Measurements from ENCODE around the gene ASF1A. TPM values are rescaled to one million over a fixed set of nuclear protein-coding genes. Genes with fewer than 3 reads are reported as not detected.
A peak's percentile ranks its signal among the peaks of the same experiment; 100 is the strongest.

The ASF1A gene
- total RNA-seq, 1 experiment from 2014 or later, result 34.4 TPM

DNA sequence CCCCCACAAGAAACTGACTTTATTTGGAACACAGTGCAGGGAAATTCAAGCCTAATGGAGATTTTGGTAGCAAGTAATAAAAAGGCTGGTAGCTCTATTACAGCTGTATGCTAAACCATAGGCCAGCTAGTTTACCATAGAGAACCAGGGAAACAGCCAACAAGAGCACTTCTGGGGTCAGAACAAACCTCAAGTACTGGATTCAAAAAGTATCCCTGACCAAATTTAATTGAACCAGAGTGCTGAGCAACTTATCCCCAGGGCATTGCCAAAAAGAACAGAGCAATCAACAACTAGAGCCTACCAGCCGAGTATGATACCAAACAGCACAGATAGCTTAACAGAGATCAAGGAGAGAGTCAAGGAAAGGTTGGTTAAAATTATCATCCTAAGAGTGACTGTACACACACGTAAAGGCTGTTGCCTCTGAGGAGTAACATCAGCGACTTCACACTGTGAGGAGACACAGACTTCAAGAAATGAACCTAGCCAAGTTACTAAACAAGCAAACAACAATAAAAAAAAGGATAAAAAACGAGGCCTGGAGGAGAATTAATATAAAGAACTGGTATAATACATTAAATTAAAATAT, 11.5 kb upstream of the ASF1A start:
- H2AK5ac ChIP-seq (ENCODE audit: insufficient read length, low read length), result no peak overlapping the region
- H2BK20ac ChIP-seq (ENCODE audit: low read depth, low read length, poor library complexity, severe bottlenecking), result no peak overlapping the region
- Mint-ChIP-seq H3K27ac (peak overlapping the region; percentile 29 to 56 (median 54); a peak in 3 of 7 replicates), H3K9me3 (no peaks in the 10 kb centered on the region), H3K4me1 (peaks cover 19 to 24% of the 10 kb centered on the region in 2 experiments), H3K4me3 (no peak overlapping the region), H3K27me3 (ENCODE audit: low read depth) (no peaks in the 10 kb centered on the region), H3K36me3 (ENCODE audit: insufficient read depth in 1 of 3, low read depth in 3 of 3) (no peaks in the 10 kb centered on the region; a peak in 1 of 7 replicates)
- H2BK5ac ChIP-seq (ENCODE audit: insufficient read length, low read length), result no peak overlapping the region
- H4K91ac ChIP-seq (ENCODE audit: insufficient read length, low read depth, low read length), result no peak overlapping the region
- peak overlapping the region; percentile 44 for H3K9ac ChIP-seq (ENCODE audit: extremely low read depth, insufficient read length, low read length)
- H4K20me1 ChIP-seq (ENCODE audit: control insufficient read depth, insufficient read depth, insufficient read length), result no peaks in the 10 kb centered on the region
- peaks cover 9% of the 10 kb centered on the region for H3K4me1 ChIP-seq (ENCODE audit: insufficient read depth, low read length)
- TF ChIP-seq, protein P1, sequence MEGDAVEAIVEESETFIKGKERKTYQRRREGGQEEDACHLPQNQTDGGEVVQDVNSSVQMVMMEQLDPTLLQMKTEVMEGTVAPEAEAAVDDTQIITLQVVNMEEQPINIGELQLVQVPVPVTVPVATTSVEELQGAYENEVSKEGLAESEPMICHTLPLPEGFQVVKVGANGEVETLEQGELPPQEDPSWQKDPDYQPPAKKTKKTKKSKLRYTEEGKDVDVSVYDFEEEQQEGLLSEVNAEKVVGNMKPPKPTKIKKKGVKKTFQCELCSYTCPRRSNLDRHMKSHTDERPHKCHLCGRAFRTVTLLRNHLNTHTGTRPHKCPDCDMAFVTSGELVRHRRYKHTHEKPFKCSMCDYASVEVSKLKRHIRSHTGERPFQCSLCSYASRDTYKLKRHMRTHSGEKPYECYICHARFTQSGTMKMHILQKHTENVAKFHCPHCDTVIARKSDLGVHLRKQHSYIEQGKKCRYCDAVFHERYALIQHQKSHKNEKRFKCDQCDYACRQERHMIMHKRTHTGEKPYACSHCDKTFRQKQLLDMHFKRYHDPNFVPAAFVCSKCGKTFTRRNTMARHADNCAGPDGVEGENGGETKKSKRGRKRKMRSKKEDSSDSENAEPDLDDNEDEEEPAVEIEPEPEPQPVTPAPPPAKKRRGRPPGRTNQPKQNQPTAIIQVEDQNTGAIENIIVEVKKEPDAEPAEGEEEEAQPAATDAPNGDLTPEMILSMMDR (conservative IDR thresholded peaks at IDR 0.05), result no peak
- no peak overlapping the region for H3K4me2 ChIP-seq (ENCODE audit: insufficient read depth, insufficient read length, low read length)
- H3K27me3 ChIP-seq (ENCODE audit: insufficient read depth, low read length), result no peaks in the 10 kb centered on the region
- H2AFZ ChIP-seq (ENCODE audit: low read length), result peak overlapping the region; percentile 37
- no peaks in the 10 kb centered on the region for H3K79me2 ChIP-seq (ENCODE audit: insufficient read depth, low read length)
- H3K23ac ChIP-seq (ENCODE audit: insufficient read length, low read depth, low read length), result no peak overlapping the region
- no peak overlapping the region for H2BK12ac ChIP-seq (ENCODE audit: insufficient read length, low read depth, low read length)
- no peak overlapping the region for H2BK120ac ChIP-seq (ENCODE audit: low read depth, low read length, poor library complexity, severe bottlenecking)
- H3K27ac ChIP-seq (ENCODE audit: insufficient read length, low read depth, low read length), result peak overlapping the region; percentile 30
- H3K4ac ChIP-seq (ENCODE audit: low read depth, low read length), result no peak overlapping the region
- WGBS (ENCODE audit: extremely low coverage, insufficient read length, low lambda C conversion rate), result no CpG with 5 or more reads among the region's 4 CpGs
- no peak overlapping the region for H3T11ph ChIP-seq (ENCODE audit: low read length)
- H3K23me2 ChIP-seq (ENCODE audit: insufficient read length, low read depth, low read length, poor library complexity, severe bottlenecking), result no peaks in the 10 kb centered on the region
- H3K18ac ChIP-seq (ENCODE audit: insufficient read length, low read depth, low read length), result no peak overlapping the region
- no peak overlapping the region; the same call in 1 of the 2 replicates for H3K14ac ChIP-seq (ENCODE audit: insufficient read depth, low read length)
- H4K5ac ChIP-seq (ENCODE audit: insufficient read length, low read depth, low read length), result no peak overlapping the region
- no peak overlapping the region for H4K8ac ChIP-seq (replicated peaks; ENCODE audit: insufficient read length, low read depth, low read length)
- no peak overlapping the region for H3K56ac ChIP-seq (ENCODE audit: insufficient read length, low read depth, low read length)
- H3K79me1 ChIP-seq (ENCODE audit: insufficient read depth, low read depth, low read length, poor library complexity, severe bottlenecking), result no peaks in the 10 kb centered on the region
- no peak for DNase-seq
- no peaks in the 10 kb centered on the region for H3K9me3 ChIP-seq (ENCODE audit: control insufficient read depth, low read depth, low read length)
- H2BK15ac ChIP-seq (ENCODE audit: low read depth, low read length), result no peak overlapping the region
